Trophoblast cell (in vitro differentiated cells and primary cell): ENCODE measurements around the gene LIF.
A peak's percentile ranks its signal among the peaks of the same experiment; 100 is the strongest.

Experiments
- DNase-seq, 2 donors: peaks; one replicate each; pipeline ENCODE4 v3.0.0-alpha.2; 2016
- H2AFZ ChIP-seq: 2 replicates; pipeline ENCODE4 v1.6.1; 2013; ENCODE audit warnings: low read length, moderate library complexity, mild to moderate bottlenecking; ENCODE audit not compliant: insufficient read depth, poor library complexity
- H2AK5ac ChIP-seq: 2 replicates; pipeline ENCODE4 v1.6.1; 2013; ENCODE audit warnings: mild to moderate bottlenecking, low read length
- H2BK120ac ChIP-seq: 2 replicates; pipeline ENCODE4 v1.6.1; 2013; ENCODE audit warnings: low read length, mild to moderate bottlenecking, moderate library complexity; ENCODE audit not compliant: insufficient read depth, poor library complexity
- H2BK12ac ChIP-seq: 2 replicates; pipeline ENCODE4 v1.6.1; 2013; ENCODE audit warnings: mild to moderate bottlenecking, low read length, moderate library complexity
- H2BK5ac ChIP-seq: 2 replicates; pipeline ENCODE4 v1.6.1; 2013; ENCODE audit warnings: low read length, low read depth, moderate library complexity, mild to moderate bottlenecking; ENCODE audit not compliant: poor library complexity
- H3K14ac ChIP-seq: 2 replicates; pipeline ENCODE4 v1.6.1; 2013; ENCODE audit warnings: mild to moderate bottlenecking, low read length
- H3K18ac ChIP-seq: 2 replicates; pipeline ENCODE4 v1.6.1; 2013; ENCODE audit warnings: mild to moderate bottlenecking, low read length
- H3K23ac ChIP-seq: 2 replicates; pipeline ENCODE4 v1.6.1; 2013; ENCODE audit warnings: low read length
- H3K27ac ChIP-seq: 2 replicates; pipeline ENCODE4 v1.5.1; 2013; ENCODE audit warnings: low read depth, mild to moderate bottlenecking, inconsistent platforms, low read length, moderate library complexity
- H3K27me3 ChIP-seq: 2 replicates; pipeline ENCODE4 v1.6.1; 2013; ENCODE audit warnings: inconsistent platforms, mild to moderate bottlenecking, low read length, moderate library complexity; ENCODE audit not compliant: insufficient read depth
- H3K36me3 ChIP-seq, 2 experiments: 1 replicate in 1 of 2; 2 replicates in 1 of 2; pipeline ENCODE4 v1.6.1; 2013; ENCODE audit warnings: low read length in 2 of 2, mild to moderate bottlenecking in 2 of 2, moderate library complexity in 1 of 2; ENCODE audit not compliant: insufficient read depth in 2 of 2, control insufficient read depth in 1 of 2
- H3K4ac ChIP-seq: 2 replicates; pipeline ENCODE4 v1.6.1; 2013; ENCODE audit warnings: low read depth, mild to moderate bottlenecking, low read length, moderate library complexity
- H3K4me1 ChIP-seq, 2 experiments: 1 replicate in 1 of 2; 2 replicates in 1 of 2; pipeline ENCODE4 v1.6.1; 2013; ENCODE audit warnings: low read length in 2 of 2, mild to moderate bottlenecking in 2 of 2, moderate library complexity in 1 of 2; ENCODE audit not compliant: insufficient read depth in 2 of 2, control insufficient read depth in 1 of 2
- H3K4me2 ChIP-seq: 2 replicates; pipeline ENCODE4 v1.6.1; 2013; ENCODE audit warnings: inconsistent platforms, mild to moderate bottlenecking, low read length, moderate library complexity
- H3K4me3 ChIP-seq: 2 replicates; pipeline ENCODE4 v1.5.1; 2013; ENCODE audit warnings: mild to moderate bottlenecking, low read depth, low read length, inconsistent platforms
- H3K79me1 ChIP-seq: one replicate; pipeline ENCODE4 v1.6.1; 2013; ENCODE audit warnings: low read length
- H3K79me2 ChIP-seq: 2 replicates; pipeline ENCODE4 v1.6.1; 2013; ENCODE audit warnings: low read length, mild to moderate bottlenecking; ENCODE audit not compliant: control insufficient read depth, insufficient read depth, poor library complexity
- H3K9ac ChIP-seq: 2 replicates; pipeline ENCODE4 v1.6.1; 2013; ENCODE audit warnings: mild to moderate bottlenecking, low read length
- H3K9me3 ChIP-seq: 2 replicates; pipeline ENCODE4 v1.6.1; 2013; ENCODE audit warnings: low read depth, mild to moderate bottlenecking, control low read depth, inconsistent platforms, low read length; ENCODE audit not compliant: insufficient read depth
- H4K12ac ChIP-seq: 2 replicates; pipeline ENCODE4 v1.6.1; 2013; ENCODE audit warnings: low read depth, mild to moderate bottlenecking, low read length, moderate library complexity
- H4K8ac ChIP-seq: 2 replicates; pipeline ENCODE4 v1.6.1; 2013; ENCODE audit warnings: low read depth, mild to moderate bottlenecking, low read length, moderate library complexity
- H4K91ac ChIP-seq: one replicate; pipeline ENCODE4 v1.6.1; 2013; ENCODE audit warnings: low read depth, mild to moderate bottlenecking, low read length, moderate library complexity
- WGBS: extraction: QIAGEN DNeasy Blood & Tissue Kit; methylation state at CpG from one replicate; pipeline ENCODE4 v1.1.7; 2013; ENCODE audit warnings: missing lambda C conversion rate; ENCODE audit not compliant: insufficient read length, insufficient coverage; ENCODE audit errors: extremely low coverage; 5-methylcytosine and 5-hydroxymethylcytosine counted together

LIF gene

GRCh38 chr22:30249049-30250038 is 2.8 kb upstream of the LIF start:
- H3K4me3 ChIP-seq: no peak overlapping the region
- H3K4me2 ChIP-seq: no peak overlapping the region
- H4K12ac ChIP-seq: no peak overlapping the region
- H3K23ac ChIP-seq: no peak overlapping the region
- no peak overlapping the region for H2BK12ac ChIP-seq
- no peak for DNase-seq
- no peak overlapping the region for H2AK5ac ChIP-seq
- no peaks in the 10 kb centered on the region for H3K27me3 ChIP-seq
- no CpG with 5 or more reads among the region's 27 CpGs for WGBS
- H3K9ac ChIP-seq: no peak overlapping the region
- peaks cover 15 to 27% of the 10 kb centered on the region in 2 experiments for H3K4me1 ChIP-seq
- no peak overlapping the region for H2BK120ac ChIP-seq
- no peak overlapping the region for H4K8ac ChIP-seq
- peak overlapping the region; percentile 7 for H3K14ac ChIP-seq
- no peak overlapping the region for H3K4ac ChIP-seq
- H3K9me3 ChIP-seq: peaks cover 6% of the 10 kb centered on the region
- H3K18ac ChIP-seq: no peak overlapping the region
- no peaks in the 10 kb centered on the region for H3K79me2 ChIP-seq
- no peak overlapping the region for H2AFZ ChIP-seq
- H4K91ac ChIP-seq: peak overlapping the region; percentile 36
- H3K36me3 ChIP-seq: no peaks in the 10 kb centered on the region
- no peak overlapping the region for H2BK5ac ChIP-seq
- H3K27ac ChIP-seq: no peak overlapping the region
- peaks cover 14% of the 10 kb centered on the region for H3K79me1 ChIP-seq

- no peak overlapping the region for H3K4me2 ChIP-seq
- WGBS: no CpG with 5 or more reads among the region's 6 CpGs
- H3K4ac ChIP-seq: no peak overlapping the region
- peak overlapping the region; percentile 36 for H4K91ac ChIP-seq
- H3K27me3 ChIP-seq: no peaks in the 10 kb centered on the region
- peaks cover 13 to 25% of the 10 kb centered on the region in 2 experiments for H3K4me1 ChIP-seq
- peak overlapping the region; percentile 27 for H2BK12ac ChIP-seq
- peaks cover 6% of the 10 kb centered on the region for H3K9me3 ChIP-seq
- H2BK5ac ChIP-seq: no peak overlapping the region
- peaks cover 14% of the 10 kb centered on the region for H3K79me1 ChIP-seq
- no peak overlapping the region for H3K4me3 ChIP-seq
- no peak overlapping the region for H3K14ac ChIP-seq
- no peak overlapping the region for H3K23ac ChIP-seq
- peaks cover 0 to 3% of the 10 kb centered on the region in 2 experiments for H3K36me3 ChIP-seq
- H2AFZ ChIP-seq: no peak overlapping the region
- no peak overlapping the region for H2BK120ac ChIP-seq
- H3K9ac ChIP-seq: no peak overlapping the region
- no peak overlapping the region for H4K8ac ChIP-seq
- H3K18ac ChIP-seq: no peak overlapping the region
- no peak overlapping the region for H3K27ac ChIP-seq
- DNase-seq: no peak
- peak overlapping the region; percentile 66 for H2AK5ac ChIP-seq
- no peak overlapping the region for H4K12ac ChIP-seq
- H3K79me2 ChIP-seq: no peaks in the 10 kb centered on the region
Observed at GRCh38 chr22:30248484-30248883, 1.9 kb upstream of the LIF start.

GRCh38 chr22:30247974-30248373 is 1.4 kb upstream of the LIF start:
- no CpG with 5 or more reads among the region's 12 CpGs for WGBS
- Histone ChIP-seq H3K36me3 (peaks cover 0 to 3% of the 10 kb centered on the region in 2 experiments), H3K27me3 (no peaks in the 10 kb centered on the region), H2AFZ (no peak overlapping the region), H3K4me3 (no peak overlapping the region), H2AK5ac (peak overlapping the region; percentile 66), H3K79me1 (peaks cover 14% of the 10 kb centered on the region), H3K4ac (no peak overlapping the region), H3K9me3 (peaks cover 5% of the 10 kb centered on the region), H2BK5ac (no peak overlapping the region), H3K14ac (no peak overlapping the region), H3K4me2 (no peak overlapping the region), H3K23ac (no peak overlapping the region), H4K8ac (no peak overlapping the region), H3K18ac (no peak overlapping the region), H3K79me2 (no peaks in the 10 kb centered on the region), H4K91ac (no peak overlapping the region), H2BK120ac (no peak overlapping the region), H3K4me1 (peaks cover 12 to 25% of the 10 kb centered on the region in 2 experiments), H3K9ac (no peak overlapping the region), H2BK12ac (peak overlapping the region; percentile 27), H4K12ac (no peak overlapping the region), H3K27ac (no peak overlapping the region)
- DNase-seq: no peak

- Histone ChIP-seq H2BK120ac (no peak overlapping the region), H2BK5ac (no peak overlapping the region), H3K18ac (no peak overlapping the region), H3K27me3 (no peaks in the 10 kb centered on the region), H4K12ac (no peak overlapping the region), H3K23ac (no peak overlapping the region), H3K79me2 (no peaks in the 10 kb centered on the region), H3K4me1 (peaks cover 12 to 25% of the 10 kb centered on the region in 2 experiments), H3K4me3 (no peak overlapping the region), H3K9me3 (peaks cover 2% of the 10 kb centered on the region), H3K4ac (no peak overlapping the region), H2AK5ac (no peak overlapping the region), H3K79me1 (peaks cover 14% of the 10 kb centered on the region), H3K14ac (no peak overlapping the region), H2AFZ (no peak overlapping the region), H2BK12ac (no peak overlapping the region), H4K8ac (no peak overlapping the region), H3K4me2 (no peak overlapping the region), H3K9ac (no peak overlapping the region), H3K36me3 (peaks cover 0 to 3% of the 10 kb centered on the region in 2 experiments), H4K91ac (peak overlapping the region; percentile 51), H3K27ac (no peak overlapping the region)
- WGBS: no CpG with 5 or more reads among the region's 11 CpGs
- no peak for DNase-seq
Observed at GRCh38 chr22:30247561-30247960, 1.0 kb upstream of the LIF start.
